Stomach (tissue), 4 donors: Measurements from ENCODE around the gene LMBR1L.

Source experiments
- CTCF ChIP-seq, 7 experiments: fragments of 450-650 bp in 4 of 7; fragments of 200-600 bp in 3 of 7; sonication (generic) in 3 of 7; IDR thresholded peaks; one replicate each; pipeline ENCODE4 v1.5.1; 2016 to 2019; ENCODE audit warnings: antibody characterized with exemption in 7 of 7, control low read depth in 2 of 7, mild to moderate bottlenecking in 1 of 7
- POLR2A ChIP-seq, 4 donors: fragments of 450-650 bp; IDR thresholded peaks; one replicate each; pipeline ENCODE4 v1.6.1; 2016; ENCODE audit warnings: antibody characterized with exemption in 4 of 4, control low read depth in 2 of 4, mild to moderate bottlenecking in 1 of 4, moderate library complexity in 1 of 4

DNA sequence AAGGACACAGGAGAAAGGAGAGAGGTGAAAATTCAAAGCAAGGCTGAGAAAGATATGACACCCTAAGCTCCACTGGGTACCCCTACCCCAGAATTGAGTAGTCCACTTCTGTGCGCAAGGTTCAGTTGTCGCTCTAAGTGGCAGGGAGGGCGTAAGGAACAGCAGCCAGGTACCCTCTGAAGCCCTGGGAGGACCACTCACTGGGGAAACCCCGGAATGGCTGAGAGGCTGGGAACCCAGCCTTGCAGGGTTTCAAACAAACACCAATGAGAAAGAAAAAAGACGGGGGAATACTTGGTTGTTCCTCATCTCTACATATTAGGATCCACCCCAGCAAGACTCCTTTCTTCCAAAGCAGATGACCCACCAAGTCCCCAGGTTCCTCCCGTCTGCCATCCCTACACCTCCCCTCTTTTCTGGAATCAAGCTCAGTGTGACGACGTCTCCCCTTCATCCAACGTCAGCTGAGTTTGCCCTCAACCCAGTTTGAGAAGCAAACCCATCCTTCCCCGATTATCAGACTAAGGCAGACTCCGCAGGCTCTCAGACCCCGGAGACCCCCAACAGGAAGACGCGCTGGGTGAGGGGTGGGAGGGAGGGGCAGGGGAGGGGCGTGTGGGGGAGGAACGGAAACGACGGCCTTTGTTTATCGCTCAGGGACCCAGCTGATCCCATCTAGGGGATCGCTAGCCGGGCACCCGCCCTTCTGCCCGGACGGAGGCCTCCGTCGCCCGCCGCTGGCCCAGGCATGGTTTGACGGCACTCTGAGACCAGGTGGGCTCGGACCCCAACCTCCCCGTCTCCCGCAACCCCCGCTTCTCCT is 795 bp downstream of the LMBR1L start:
- TF ChIP-seq CTCF (IDR thresholded peaks at IDR 0.05) (no peak), POLR2A (IDR thresholded peaks at IDR 0.05) (no peak)
